GM13976 (cell line): Measurements from ENCODE around the gene SIRPG.

Experiments
- DNase-seq: peaks from one replicate; pipeline ENCODE4 v3.0.0; 2012; ENCODE audit warnings: low spot score
- in situ Hi-C: fragments of 300-500 bp; cut with MboI; formaldehyde crosslinking; loops from one replicate; pipeline ENCODE4 v1.12.0; 2022; ENCODE audit warnings: low sequenced_read_pairs, mixed read lengths, inconsistent platforms; ENCODE audit not compliant: unreplicated experiment
- TF ChIP-seq, protein P1 (sequence below): IDR thresholded peaks from 2 replicates; pipeline ENCODE4 v1.5.1; 2012; ENCODE audit warnings: borderline replicate concordance, mild to moderate bottlenecking; ENCODE audit not compliant: insufficient read depth; ENCODE audit errors: extremely low read depth, missing control alignments, control extremely low read depth

The SIRPG gene

DNA sequence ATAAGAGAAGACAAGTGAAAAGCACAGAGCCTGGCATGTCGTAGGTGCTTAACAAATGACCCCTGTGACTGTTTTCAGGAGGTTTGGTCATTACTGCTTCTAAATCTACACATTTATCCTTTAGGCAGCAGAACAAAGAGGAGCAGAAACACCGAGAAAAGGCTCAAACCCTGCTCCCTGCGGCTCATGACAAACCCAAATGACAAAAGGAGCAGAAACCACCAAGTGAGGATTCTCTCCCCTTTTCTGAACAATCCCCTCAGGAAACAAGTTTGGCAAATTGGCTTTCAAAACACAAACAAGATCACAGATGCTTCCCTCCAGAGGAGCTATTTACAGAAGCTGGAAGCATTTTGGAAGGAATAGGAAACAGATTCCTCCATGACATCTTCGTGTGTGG is 15.8 kb upstream of the SIRPG start:
- in situ Hi-C loops, result no loop called here
- TF ChIP-seq, protein P1, sequence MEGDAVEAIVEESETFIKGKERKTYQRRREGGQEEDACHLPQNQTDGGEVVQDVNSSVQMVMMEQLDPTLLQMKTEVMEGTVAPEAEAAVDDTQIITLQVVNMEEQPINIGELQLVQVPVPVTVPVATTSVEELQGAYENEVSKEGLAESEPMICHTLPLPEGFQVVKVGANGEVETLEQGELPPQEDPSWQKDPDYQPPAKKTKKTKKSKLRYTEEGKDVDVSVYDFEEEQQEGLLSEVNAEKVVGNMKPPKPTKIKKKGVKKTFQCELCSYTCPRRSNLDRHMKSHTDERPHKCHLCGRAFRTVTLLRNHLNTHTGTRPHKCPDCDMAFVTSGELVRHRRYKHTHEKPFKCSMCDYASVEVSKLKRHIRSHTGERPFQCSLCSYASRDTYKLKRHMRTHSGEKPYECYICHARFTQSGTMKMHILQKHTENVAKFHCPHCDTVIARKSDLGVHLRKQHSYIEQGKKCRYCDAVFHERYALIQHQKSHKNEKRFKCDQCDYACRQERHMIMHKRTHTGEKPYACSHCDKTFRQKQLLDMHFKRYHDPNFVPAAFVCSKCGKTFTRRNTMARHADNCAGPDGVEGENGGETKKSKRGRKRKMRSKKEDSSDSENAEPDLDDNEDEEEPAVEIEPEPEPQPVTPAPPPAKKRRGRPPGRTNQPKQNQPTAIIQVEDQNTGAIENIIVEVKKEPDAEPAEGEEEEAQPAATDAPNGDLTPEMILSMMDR, result no peak
- DNase-seq, result no peak

DNA sequence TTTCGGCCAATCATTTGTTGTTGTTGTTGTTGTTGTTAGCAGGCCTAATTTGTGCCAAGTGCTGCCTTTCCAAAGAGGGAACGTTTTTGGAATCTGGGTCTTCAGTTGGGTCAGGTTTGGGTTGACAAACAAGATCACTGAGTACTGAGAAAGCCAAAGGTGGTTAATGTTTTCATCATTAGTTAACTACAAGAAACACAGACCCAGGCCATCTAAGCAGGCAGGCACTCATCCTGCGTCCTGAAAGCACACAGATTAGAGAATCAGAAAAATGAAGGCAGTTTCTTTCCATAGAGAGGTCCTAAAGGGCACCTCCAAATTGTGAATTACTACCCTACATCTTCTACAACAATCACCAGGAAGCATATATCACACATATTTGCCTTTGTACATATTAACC is 15.1 kb upstream of the SIRPG start:
- TF ChIP-seq, protein P1, result no peak
- no peak for DNase-seq
- in situ Hi-C loops, result no loop called here

DNA sequence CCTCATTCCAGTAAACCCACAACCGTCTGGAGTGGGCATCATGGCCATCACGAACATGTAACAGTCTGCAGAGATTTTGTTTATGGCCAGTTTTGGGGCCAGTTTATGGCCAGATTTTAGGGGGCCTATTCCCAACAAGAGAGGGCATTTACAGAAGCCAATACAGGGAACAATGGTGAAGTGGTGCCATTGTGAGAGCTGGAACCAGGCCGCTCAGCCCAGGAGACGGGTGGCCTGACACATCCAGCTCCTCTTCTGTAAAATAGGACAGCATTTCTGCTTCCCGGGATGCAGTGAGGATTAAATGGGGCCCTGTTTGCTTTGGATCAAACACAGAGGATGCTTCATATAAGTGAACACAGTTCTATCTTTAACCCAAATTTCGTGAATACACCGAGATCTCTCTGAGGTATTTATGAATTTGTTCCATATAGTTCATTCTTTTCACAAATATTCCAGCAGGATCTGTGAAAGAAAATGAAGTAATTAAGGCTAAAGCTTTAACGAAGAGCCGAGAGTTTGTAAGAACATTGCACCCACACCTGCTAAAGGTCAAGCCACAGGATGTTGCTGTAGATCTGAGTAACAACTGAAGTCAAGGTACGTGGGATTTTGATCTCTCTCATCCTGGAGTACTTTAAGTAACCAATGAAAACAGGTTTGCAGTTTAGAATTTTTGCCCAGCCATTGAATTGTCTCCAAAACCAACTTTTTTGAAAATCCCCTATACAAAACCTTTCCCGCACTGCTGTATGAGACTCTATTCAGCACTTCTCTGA is 14.5 kb upstream of the SIRPG start:
- TF ChIP-seq, protein P1, result no peak
- DNase-seq, result no peak
- in situ Hi-C loops, result no loop called here

DNA sequence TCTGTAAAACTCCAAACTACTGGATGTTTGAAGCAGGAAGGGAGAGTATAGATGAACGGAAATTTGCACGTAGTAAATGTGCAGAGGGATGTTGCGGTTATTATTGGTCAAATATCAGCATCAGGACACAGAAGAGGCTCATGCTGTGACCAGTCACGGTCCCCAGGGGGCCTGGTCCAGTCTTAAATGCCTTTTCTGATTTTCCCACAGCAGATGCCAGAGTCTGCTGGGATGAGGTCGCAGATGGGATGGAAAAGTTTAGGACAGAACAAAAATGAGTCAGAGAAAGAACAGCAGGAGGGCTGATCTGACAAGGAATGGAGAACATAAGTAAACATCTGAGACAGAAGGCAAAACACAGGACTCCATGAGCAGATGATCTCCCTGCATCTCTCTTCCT is 11.7 kb upstream of the SIRPG start:
- TF ChIP-seq, protein P1, result no peak
- no peak for DNase-seq
- in situ Hi-C loops, result no loop called here

DNA sequence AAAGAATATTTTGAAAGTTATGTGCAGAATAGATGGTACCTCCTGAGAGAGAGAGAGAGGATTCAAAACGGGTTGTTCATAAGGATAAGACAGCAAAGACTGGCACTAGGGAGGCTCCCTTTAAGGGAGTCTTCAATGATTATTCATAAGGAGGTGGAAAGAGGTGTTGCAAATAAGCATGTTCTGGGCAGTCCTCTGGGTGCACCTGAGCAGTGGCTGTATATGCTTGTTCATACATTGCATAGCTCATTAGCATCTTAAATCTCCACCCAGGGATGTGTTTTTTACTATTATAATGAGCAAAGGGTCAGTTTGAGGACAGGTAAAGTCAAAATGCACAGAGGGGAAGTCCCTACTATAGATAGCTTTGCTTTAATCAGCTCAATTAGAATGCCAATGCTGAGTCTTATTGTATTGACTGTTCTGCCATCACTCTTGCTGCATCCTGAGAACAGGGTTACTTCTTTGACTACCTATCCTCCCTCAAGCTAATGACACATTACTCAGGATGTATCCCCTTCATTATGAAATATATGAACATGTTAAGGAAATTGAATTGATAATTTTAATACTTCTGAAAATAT is 10.0 kb upstream of the SIRPG start:
- in situ Hi-C loops, result no loop called here
- DNase-seq, result no peak
- TF ChIP-seq, protein P1, result no peak

DNA sequence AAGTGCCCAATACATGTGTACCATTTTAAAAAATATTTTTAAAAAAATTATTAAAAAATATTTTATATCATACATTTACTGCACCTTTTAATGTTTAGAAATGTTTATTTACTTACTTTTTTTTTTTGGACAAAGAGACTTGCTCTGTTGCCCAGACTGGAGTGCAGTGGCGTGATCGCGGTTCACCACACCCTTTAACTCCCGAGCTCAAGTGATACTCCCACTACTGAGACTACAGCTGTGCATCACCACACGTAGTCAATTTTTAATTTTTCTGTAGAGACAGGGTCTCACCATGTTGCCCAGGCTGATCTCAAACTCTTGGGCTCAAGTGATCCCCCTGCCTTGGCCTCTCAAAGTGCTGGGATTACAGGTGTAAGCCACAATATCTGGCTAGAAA is 9.2 kb upstream of the SIRPG start:
- TF ChIP-seq, protein P1, result no peak
- in situ Hi-C loops, result no loop called here
- no peak for DNase-seq
